Smooth muscle cell (in vitro differentiated cells): ENCODE data around the gene RBM28. TPM values are rescaled to one million over a fixed set of nuclear protein-coding genes. Genes with fewer than 3 reads are reported as not detected.

Experiments
- DNase-seq: peaks from one replicate; lab custom pipeline; 2025; ENCODE audit not compliant: unreplicated experiment; lab: John Stamatoyannopoulos, UW
- H2AFZ ChIP-seq: fragments of 200-600 bp; sonication (generic); 2 replicates; pipeline ENCODE4 v1.6.0; 2016; ENCODE audit warnings: antibody characterized with exemption, low read depth, mild to moderate bottlenecking
- H3F3A ChIP-seq: fragments of 200-600 bp; sonication (generic); 2 replicates; pipeline ENCODE4 v1.6.0; 2017; ENCODE audit warnings: antibody characterized with exemption, low read depth
- H3K27ac ChIP-seq: fragments of 200-600 bp; sonication (generic); 2 replicates; pipeline ENCODE4 v1.5.1; 2016; ENCODE audit warnings: low read depth, mild to moderate bottlenecking
- H3K27me3 ChIP-seq: fragments of 200-600 bp; sonication (generic); 2 replicates; pipeline ENCODE4 v1.6.1; 2016; ENCODE audit warnings: low read depth, mild to moderate bottlenecking
- H3K36me3 ChIP-seq: fragments of 200-600 bp; sonication (generic); 2 replicates; pipeline ENCODE4 v1.5.1; 2016; ENCODE audit warnings: low read depth
- H3K4me1 ChIP-seq: fragments of 200-600 bp; sonication (generic); 2 replicates; pipeline ENCODE4 v1.5.1; 2016; ENCODE audit warnings: low read depth
- H3K4me2 ChIP-seq: fragments of 200-600 bp; sonication (generic); 2 replicates; pipeline ENCODE4 v1.6.0; 2016; ENCODE audit warnings: mild to moderate bottlenecking
- H3K4me3 ChIP-seq: fragments of 200-600 bp; sonication (generic); 2 replicates; pipeline ENCODE4 v1.5.1; 2016; ENCODE audit warnings: mild to moderate bottlenecking
- H3K79me2 ChIP-seq: fragments of 200-600 bp; sonication (generic); 2 replicates; pipeline ENCODE4 v1.6.0; 2016; ENCODE audit warnings: low read depth, mild to moderate bottlenecking
- H3K9ac ChIP-seq: fragments of 200-600 bp; sonication (generic); 2 replicates; pipeline ENCODE4 v1.6.0; 2016; ENCODE audit warnings: low read depth
- H3K9me3 ChIP-seq: fragments of 200-600 bp; sonication (generic); replicated peaks from 2 replicates; pipeline ENCODE4 v1.5.1; 2016; ENCODE audit warnings: low read depth
- H4K20me1 ChIP-seq: fragments of 200-600 bp; sonication (generic); 2 replicates; pipeline ENCODE4 v1.6.0; 2016; ENCODE audit warnings: low read depth
- CTCF ChIP-seq: fragments of 200-600 bp; sonication (generic); IDR thresholded peaks from 2 replicates; pipeline ENCODE4 v1.5.1; 2017; ENCODE audit warnings: borderline replicate concordance, mild to moderate bottlenecking, antibody characterized with exemption; ENCODE audit not compliant: insufficient read depth, poor library complexity, severe bottlenecking
- WGBS: methylation state at CpG from one replicate; pipeline ENCODE4 v1.1.7; 2016; ENCODE audit warnings: low lambda C conversion rate; 5-methylcytosine and 5-hydroxymethylcytosine counted together
- polyA plus RNA-seq: library from polyadenylated mRNA; unstranded; fragments of >200 nt; fragmentation: Nextera tagmentation; extraction: Ambion mirVana; gene quantifications from 2 replicates; pipeline ENCODE4 v1.2.1, GENCODE V29; 2016
- total RNA-seq: library from RNA; depleted of rRNA; stranded (reverse); fragments of >200 nt; gene quantifications from 2 replicates; pipeline ENCODE4 v1.2.3, GENCODE V29; 2014

RBM28 gene
- total and polyA plus RNA-seq, 2 experiments from 2014 or later: 13.7 to 23.2 TPM

DNA sequence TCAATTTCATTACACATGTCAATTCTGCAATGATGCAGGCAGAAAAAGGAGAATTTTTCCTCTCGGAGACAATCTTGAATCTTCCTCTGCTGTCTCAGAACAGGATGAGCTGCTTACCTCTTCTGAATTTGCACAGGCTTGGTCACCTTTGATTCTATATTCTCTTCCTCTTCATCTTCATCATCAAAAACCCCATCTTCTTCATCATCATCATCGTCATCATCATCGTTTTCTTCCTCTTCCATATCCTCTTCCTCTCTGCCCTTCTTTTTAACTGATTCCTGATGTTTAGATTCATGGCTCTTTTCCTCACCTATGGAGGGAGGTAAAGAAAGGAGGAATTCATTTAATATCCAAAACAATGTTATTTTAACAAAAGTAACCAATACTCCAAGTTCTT, 8.0 kb downstream of the RBM28 start:
- no peak for TF ChIP-seq CTCF
- no peak overlapping the region for H3K27ac ChIP-seq
- H2AFZ ChIP-seq: no peak overlapping the region
- H3K27me3 ChIP-seq: no peaks in the 10 kb centered on the region
- peaks cover 23% of the 10 kb centered on the region for H3K36me3 ChIP-seq
- H3F3A ChIP-seq: no peaks in the 10 kb centered on the region
- H3K79me2 ChIP-seq: peaks cover 4% of the 10 kb centered on the region
- no peak overlapping the region for H3K4me3 ChIP-seq
- H4K20me1 ChIP-seq: peaks cover 7% of the 10 kb centered on the region
- H3K4me1 ChIP-seq: no peaks in the 10 kb centered on the region
- no peaks in the 10 kb centered on the region for H3K9me3 ChIP-seq
- H3K4me2 ChIP-seq: no peak overlapping the region
- WGBS: 91% methylated on average over 3 of the region's 3 CpGs
- DNase-seq: no peak
- H3K9ac ChIP-seq: no peak overlapping the region

DNA sequence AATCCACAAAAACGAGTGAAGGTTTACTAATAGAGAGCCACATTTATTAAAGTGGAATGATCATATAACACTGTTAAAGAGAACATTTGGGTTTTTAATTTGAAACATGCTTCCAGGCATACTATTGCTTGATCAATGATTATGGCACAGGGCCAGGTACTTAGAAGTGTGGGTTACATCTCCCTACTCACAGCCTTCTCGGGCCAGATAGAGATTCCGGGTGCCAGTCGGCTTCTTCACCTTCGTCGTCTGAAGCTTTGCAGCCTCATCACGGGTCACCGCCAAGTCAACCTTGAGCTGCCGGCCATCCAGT, 19.4 kb downstream of the RBM28 start:
- no peaks in the 10 kb centered on the region for H3K4me1 ChIP-seq
- H2AFZ ChIP-seq: no peak overlapping the region
- no peak overlapping the region for H3K27ac ChIP-seq
- H3K9me3 ChIP-seq: no peaks in the 10 kb centered on the region
- H3K4me2 ChIP-seq: no peak overlapping the region
- H3K79me2 ChIP-seq: no peaks in the 10 kb centered on the region
- 98% methylated on average over 9 of the region's 9 CpGs for WGBS
- no peak for DNase-seq
- H3K4me3 ChIP-seq: no peak overlapping the region
- H4K20me1 ChIP-seq: peaks cover 14% of the 10 kb centered on the region
- no peaks in the 10 kb centered on the region for H3F3A ChIP-seq
- no peak for TF ChIP-seq CTCF
- no peak overlapping the region for H3K9ac ChIP-seq
- H3K36me3 ChIP-seq: peaks cover 12% of the 10 kb centered on the region
- H3K27me3 ChIP-seq: no peaks in the 10 kb centered on the region

- no peak for DNase-seq
- Histone ChIP-seq H4K20me1 (peaks cover 17% of the 10 kb centered on the region), H3K27ac (no peak overlapping the region), H3K4me1 (no peaks in the 10 kb centered on the region), H3K36me3 (peaks cover 12% of the 10 kb centered on the region), H3K9ac (no peak overlapping the region), H3K4me3 (no peak overlapping the region), H3K9me3 (no peaks in the 10 kb centered on the region), H3F3A (no peaks in the 10 kb centered on the region), H3K79me2 (no peaks in the 10 kb centered on the region), H2AFZ (no peak overlapping the region), H3K27me3 (no peaks in the 10 kb centered on the region), H3K4me2 (no peak overlapping the region)
- no peak for TF ChIP-seq CTCF
- 95% methylated on average over 10 of the region's 10 CpGs for WGBS
These were observed 20.0 kb downstream of the RBM28 start for GRCh38 chr7:128323459-128324367.

- Histone ChIP-seq H4K20me1 (peaks cover 17% of the 10 kb centered on the region), H3K9ac (no peak overlapping the region), H3K27me3 (no peaks in the 10 kb centered on the region), H3K4me2 (no peak overlapping the region), H3K27ac (no peak overlapping the region), H3F3A (no peaks in the 10 kb centered on the region), H3K4me3 (no peak overlapping the region), H3K9me3 (no peaks in the 10 kb centered on the region), H3K36me3 (peaks cover 10% of the 10 kb centered on the region), H3K79me2 (no peaks in the 10 kb centered on the region), H2AFZ (no peak overlapping the region), H3K4me1 (no peaks in the 10 kb centered on the region)
- TF ChIP-seq CTCF: no peak
- DNase-seq: no peak
These were observed 20.7 kb downstream of the RBM28 start for GRCh38 chr7:128323040-128323439.
